GM10248 (cell line): ENCODE measurements around the gene C10orf105.

Source experiments
- CTCF ChIA-PET: fragments of 300-600 bp; sonication (Branson Sonifier 250); formaldehyde crosslinking; extraction: SDS; loops from one replicate; lab custom pipeline; 2021; ENCODE audit warnings: antibody characterized with exemption; lab: Yijun Ruan, JAX
- POLR2A ChIA-PET: fragments of 350-650 bp; sonication (Branson Sonifier 250); formaldehyde crosslinking; extraction: SDS; loops from one replicate; lab custom pipeline; 2020; ENCODE audit warnings: antibody characterized with exemption; lab: Yijun Ruan, JAX
- DNase-seq: peaks from one replicate; pipeline ENCODE4 v3.0.0; 2012; ENCODE audit errors: extremely low spot score
- CTCF ChIP-seq: IDR thresholded peaks from 2 replicates; pipeline ENCODE4 v1.5.1; 2012; ENCODE audit warnings: mild to moderate bottlenecking, low read depth; ENCODE audit errors: extremely low read depth, missing control alignments, control extremely low read depth

C10orf105 gene

DNA sequence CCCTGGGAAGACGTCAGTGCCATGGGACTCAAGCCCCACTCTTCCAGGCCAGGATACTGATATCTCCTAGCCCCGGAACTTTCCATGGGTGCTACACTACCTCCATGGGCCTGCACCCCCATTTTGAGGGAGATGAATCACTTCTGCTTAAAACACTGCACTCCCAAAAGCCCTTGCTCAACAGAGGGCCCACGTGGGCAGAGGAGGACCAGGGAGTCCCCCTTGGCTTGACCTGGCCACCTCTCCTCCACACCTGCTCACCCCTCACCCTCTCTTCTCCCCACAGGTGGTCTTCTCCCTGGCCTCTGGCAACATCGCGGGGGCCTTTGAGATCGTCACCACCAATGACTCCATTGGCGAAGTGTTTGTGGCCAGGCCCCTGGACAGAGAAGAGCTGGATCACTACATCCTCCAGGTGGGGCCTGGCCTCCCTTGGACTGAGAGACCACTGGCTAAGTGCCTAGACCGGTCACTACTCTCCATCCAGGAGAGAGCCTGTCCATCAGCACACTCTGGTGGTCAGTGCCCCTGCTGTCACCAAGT lies 19.9 kb upstream of the C10orf105 start:
- ChIA-PET CTCF (interaction anchor here (1.5 kb wide), 1 partner anchor 35 kb away, joined by 3 read pairs; no protein-coding TSS in a partner anchor), POLR2A (no interaction called here)
- no peak for TF ChIP-seq CTCF
- DNase-seq, result no peak

DNA sequence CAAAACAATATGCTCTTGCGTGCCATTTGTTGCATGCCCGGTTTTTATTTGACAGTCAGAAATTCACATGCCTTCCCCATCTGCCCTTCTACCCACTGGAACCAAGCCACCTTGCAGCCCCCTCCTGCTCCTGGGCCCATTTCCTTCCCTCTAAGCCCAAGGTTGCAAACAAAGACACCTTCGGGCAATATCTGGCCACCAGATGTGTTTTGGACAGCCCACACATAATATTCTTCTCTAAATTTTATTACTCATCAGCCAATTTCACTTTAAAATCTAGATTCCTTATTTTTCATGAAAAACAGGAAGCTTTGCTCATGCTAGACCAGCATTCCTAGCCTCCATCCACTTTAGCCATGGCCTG lies 18.2 kb upstream of the C10orf105 start:
- ChIA-PET POLR2A (no interaction called here), CTCF (interaction anchor here (0.7 to 1.6 kb wide), 3 partner anchors 10 to 35 kb away, joined by 3 to 5 read pairs (median 3); partner anchors contain the start of gene VSIR)
- no peak for TF ChIP-seq CTCF
- DNase-seq, result no peak

DNA sequence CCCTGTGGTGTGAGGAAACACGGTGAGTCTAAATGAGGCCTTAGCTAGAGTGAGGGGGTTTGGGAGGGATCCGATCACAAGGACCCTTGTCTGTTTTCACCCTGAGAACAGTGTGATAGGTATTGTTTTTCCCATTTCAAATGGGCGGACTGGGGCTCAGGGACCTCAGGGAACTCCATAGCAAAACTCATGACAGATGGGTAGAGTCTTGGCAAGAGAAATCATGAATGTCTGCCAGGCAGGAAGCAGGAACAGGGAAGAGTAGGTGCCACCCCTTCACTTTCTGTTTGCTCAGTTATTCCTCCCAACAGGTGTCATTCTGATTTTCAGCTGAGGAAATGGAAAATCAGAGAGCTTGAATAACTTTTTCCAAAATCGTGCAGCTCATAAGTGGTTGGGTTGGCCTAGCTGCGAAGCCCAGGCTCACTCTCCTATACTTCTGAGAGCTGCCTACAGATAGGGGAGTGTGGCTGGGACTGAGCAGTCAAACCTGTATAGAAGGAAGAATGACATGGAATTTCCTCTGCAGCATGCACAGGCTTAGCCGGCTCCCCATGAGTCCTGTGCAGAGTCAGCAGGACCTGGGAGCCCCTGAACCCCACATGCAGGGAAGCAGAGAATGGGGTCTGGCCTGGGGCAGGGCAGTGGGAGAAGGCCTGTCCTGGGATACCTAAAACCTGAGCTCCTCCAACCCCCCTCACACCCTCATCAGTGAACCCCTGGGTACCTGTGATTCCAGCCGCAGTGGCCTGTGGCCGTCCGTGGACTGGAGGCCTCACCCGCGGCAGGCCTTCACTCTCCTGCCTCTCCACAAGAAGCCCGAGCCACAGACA lies 17.6 kb upstream of the C10orf105 start:
- CTCF ChIA-PET, result interaction anchor here (0.7 to 1.6 kb wide), 3 partner anchors 9 to 36 kb away, joined by 3 to 5 read pairs (median 3); partner anchors contain the start of gene VSIR
- no peak for TF ChIP-seq CTCF
- POLR2A ChIA-PET, result no interaction called here

DNA sequence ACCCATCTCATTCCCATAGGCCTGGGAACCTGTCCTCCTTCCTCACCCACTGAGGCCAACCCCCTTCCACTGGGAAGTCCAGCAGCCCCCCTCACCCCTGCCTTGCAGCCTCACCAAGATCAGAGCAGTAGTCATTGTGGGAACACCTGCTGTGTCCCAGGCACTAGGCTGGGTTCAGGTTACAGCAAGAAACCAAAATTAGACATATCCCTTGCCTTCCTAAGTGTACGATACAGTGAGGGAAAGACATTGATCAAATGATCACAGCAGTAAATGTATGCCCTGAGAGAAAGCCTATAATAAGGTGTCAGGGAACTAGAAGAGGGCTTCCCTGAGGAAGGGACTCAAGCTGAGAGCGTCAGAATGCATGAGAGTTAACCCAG lies 17.0 kb upstream of the C10orf105 start:
- no peak for DNase-seq
- no peak for TF ChIP-seq CTCF
- ChIA-PET CTCF (interaction anchor here (1.2 kb wide), 1 partner anchor 11 kb away, joined by 3 read pairs; no protein-coding TSS in a partner anchor), POLR2A (no interaction called here)

More for the DNA sequence above, 17.6 kb upstream of the C10orf105 start:
- no peak for DNase-seq

- ChIA-PET CTCF (interaction anchor here (0.9 to 1.4 kb wide), 2 partner anchors 11 to 40 kb away, joined by 3 read pairs; no protein-coding TSS in a partner anchor), POLR2A (no interaction called here)
- DNase-seq, result no peak
- TF ChIP-seq CTCF, result no peak
These were observed 16.4 kb upstream of the C10orf105 start for GRCh38 chr10:71735709-71736569.

DNA sequence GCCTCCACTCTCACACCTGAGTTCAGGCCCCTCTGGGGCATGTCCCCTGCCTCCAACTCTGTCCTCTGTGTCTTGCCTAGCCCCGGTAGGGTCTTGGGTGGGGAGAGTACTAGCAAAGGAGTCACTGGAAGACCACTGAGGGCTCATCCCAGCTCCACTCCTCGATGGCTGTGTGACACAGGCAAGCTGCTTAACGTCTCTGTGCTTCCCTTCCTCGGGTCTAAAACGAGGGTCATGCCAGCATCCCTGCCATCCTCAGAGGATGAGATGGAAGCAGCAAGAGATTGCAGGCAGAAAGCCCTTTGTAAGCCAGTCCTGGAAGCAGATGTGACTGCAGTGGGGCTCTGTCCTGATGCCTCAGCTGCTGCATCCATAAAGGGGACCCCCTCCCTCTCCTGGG lies 15.2 kb upstream of the C10orf105 start:
- POLR2A ChIA-PET, result no interaction called here
- no peak for DNase-seq
- CTCF ChIA-PET, result interaction anchor here (0.9 to 1.4 kb wide), 2 partner anchors 9 to 38 kb away, joined by 3 read pairs; no protein-coding TSS in a partner anchor
- TF ChIP-seq CTCF, result no peak
